ENCODE measurements around the gene RNPEPL1.

RNPEPL1 gene

DNA sequence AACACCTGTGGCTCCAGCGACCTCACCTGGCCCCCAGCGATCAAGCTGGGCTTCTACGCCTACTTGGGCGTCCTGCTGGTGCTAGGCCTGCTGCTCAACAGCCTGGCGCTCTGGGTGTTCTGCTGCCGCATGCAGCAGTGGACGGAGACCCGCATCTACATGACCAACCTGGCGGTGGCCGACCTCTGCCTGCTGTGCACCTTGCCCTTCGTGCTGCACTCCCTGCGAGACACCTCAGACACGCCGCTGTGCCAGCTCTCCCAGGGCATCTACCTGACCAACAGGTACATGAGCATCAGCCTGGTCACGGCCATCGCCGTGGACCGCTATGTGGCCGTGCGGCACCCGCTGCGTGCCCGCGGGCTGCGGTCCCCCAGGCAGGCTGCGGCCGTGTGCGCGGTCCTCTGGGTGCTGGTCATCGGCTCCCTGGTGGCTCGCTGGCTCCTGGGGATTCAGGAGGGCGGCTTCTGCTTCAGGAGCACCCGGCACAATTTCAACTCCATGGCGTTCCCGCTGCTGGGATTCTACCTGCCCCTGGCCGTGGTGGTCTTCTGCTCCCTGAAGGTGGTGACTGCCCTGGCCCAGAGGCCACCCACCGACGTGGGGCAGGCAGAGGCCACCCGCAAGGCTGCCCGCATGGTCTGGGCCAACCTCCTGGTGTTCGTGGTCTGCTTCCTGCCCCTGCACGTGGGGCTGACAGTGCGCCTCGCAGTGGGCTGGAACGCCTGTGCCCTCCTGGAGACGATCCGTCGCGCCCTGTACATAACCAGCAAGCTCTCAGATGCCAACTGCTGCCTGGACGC lies 61.9 kb downstream of the RNPEPL1 start:
- DNase-seq (ENCODE audit: low read depth in 1 of 2, low spot score in 1 of 2) = no peak
- TF ChIP-seq, protein P1, sequence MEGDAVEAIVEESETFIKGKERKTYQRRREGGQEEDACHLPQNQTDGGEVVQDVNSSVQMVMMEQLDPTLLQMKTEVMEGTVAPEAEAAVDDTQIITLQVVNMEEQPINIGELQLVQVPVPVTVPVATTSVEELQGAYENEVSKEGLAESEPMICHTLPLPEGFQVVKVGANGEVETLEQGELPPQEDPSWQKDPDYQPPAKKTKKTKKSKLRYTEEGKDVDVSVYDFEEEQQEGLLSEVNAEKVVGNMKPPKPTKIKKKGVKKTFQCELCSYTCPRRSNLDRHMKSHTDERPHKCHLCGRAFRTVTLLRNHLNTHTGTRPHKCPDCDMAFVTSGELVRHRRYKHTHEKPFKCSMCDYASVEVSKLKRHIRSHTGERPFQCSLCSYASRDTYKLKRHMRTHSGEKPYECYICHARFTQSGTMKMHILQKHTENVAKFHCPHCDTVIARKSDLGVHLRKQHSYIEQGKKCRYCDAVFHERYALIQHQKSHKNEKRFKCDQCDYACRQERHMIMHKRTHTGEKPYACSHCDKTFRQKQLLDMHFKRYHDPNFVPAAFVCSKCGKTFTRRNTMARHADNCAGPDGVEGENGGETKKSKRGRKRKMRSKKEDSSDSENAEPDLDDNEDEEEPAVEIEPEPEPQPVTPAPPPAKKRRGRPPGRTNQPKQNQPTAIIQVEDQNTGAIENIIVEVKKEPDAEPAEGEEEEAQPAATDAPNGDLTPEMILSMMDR (IDR thresholded peaks at IDR 0.05; ENCODE audit: insufficient read depth, low read length) = no peak
- TF ChIP-seq SPI1 (IDR thresholded peaks at IDR 0.05; ENCODE audit: borderline replicate concordance, low read depth) = no peak
- TF ChIP-seq GABPA (IDR thresholded peaks at IDR 0.05; ENCODE audit: low read depth) = no peak
- TF ChIP-seq POLR2AphosphoS5 (IDR thresholded peaks at IDR 0.05; ENCODE audit: low read depth) = no peak
- TF ChIP-seq, protein P2, sequence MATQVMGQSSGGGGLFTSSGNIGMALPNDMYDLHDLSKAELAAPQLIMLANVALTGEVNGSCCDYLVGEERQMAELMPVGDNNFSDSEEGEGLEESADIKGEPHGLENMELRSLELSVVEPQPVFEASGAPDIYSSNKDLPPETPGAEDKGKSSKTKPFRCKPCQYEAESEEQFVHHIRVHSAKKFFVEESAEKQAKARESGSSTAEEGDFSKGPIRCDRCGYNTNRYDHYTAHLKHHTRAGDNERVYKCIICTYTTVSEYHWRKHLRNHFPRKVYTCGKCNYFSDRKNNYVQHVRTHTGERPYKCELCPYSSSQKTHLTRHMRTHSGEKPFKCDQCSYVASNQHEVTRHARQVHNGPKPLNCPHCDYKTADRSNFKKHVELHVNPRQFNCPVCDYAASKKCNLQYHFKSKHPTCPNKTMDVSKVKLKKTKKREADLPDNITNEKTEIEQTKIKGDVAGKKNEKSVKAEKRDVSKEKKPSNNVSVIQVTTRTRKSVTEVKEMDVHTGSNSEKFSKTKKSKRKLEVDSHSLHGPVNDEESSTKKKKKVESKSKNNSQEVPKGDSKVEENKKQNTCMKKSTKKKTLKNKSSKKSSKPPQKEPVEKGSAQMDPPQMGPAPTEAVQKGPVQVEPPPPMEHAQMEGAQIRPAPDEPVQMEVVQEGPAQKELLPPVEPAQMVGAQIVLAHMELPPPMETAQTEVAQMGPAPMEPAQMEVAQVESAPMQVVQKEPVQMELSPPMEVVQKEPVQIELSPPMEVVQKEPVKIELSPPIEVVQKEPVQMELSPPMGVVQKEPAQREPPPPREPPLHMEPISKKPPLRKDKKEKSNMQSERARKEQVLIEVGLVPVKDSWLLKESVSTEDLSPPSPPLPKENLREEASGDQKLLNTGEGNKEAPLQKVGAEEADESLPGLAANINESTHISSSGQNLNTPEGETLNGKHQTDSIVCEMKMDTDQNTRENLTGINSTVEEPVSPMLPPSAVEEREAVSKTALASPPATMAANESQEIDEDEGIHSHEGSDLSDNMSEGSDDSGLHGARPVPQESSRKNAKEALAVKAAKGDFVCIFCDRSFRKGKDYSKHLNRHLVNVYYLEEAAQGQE (IDR thresholded peaks at IDR 0.05; ENCODE audit: insufficient replicate concordance, low read depth) = no peak
- no peak overlapping the region for H3K27ac ChIP-seq (replicated peaks)
- H3K4me3 ChIP-seq (replicated peaks; ENCODE audit: insufficient read depth, low read length) = no peak overlapping the region
- no peaks in the 10 kb centered on the region for H3K27me3 ChIP-seq (ENCODE audit: insufficient read depth, poor library complexity, severe bottlenecking)

Measured in HL-60 (cell line).